SK-N-SH (cell line): ENCODE data around the gene LRSAM1. TPM values are rescaled to one million over a fixed set of nuclear protein-coding genes. Genes with fewer than 3 reads are reported as not detected.

ENCODE experiments used
- CTCF ChIA-PET: fragments of 300-600, 350-600 bp; formaldehyde crosslinking; extraction: SDS; loops from one replicate; lab custom pipeline; 2021; lab: Yijun Ruan, JAX
- POLR2A ChIA-PET: fragments of 350-600 bp; sonication (Branson Sonifier 250); formaldehyde crosslinking; extraction: SDS; loops from one replicate; lab custom pipeline; 2020; ENCODE audit warnings: antibody characterized with exemption, inconsistent platforms; lab: Yijun Ruan, JAX
- DNase-seq: peaks from one replicate; pipeline ENCODE4 v3.0.0; 2012
- H2AFZ ChIP-seq: fragments of 200-600 bp; sonication (generic); 2 replicates; pipeline ENCODE4 v1.8.1; 2016; ENCODE audit warnings: antibody characterized with exemption, mild to moderate bottlenecking, low read depth
- H3F3A ChIP-seq: fragments of 200-600 bp; sonication (generic); replicated peaks from 2 replicates; pipeline ENCODE3; 2016; ENCODE audit warnings: antibody characterized with exemption, mild to moderate bottlenecking; ENCODE audit not compliant: insufficient read depth
- H3K27ac ChIP-seq, 2 experiments: fragments of 200-500 bp in 1 of 2; fragments of 200-600 bp in 1 of 2; sonication (Bioruptor generic) in 1 of 2; sonication (generic), shearing (Covaris generic) in 1 of 2; 2 replicates each; pipeline versions ENCODE4 v1.5.1 to v1.6.1; 2014 to 2016; ENCODE audit warnings: low read depth in 2 of 2, inconsistent platforms in 1 of 2, low read length in 1 of 2, mild to moderate bottlenecking in 1 of 2, mixed read lengths in 1 of 2
- H3K27me3 ChIP-seq: fragments of 200-600 bp; sonication (generic), shearing (Covaris generic); 2 replicates; pipeline ENCODE4 v1.6.1; 2016; ENCODE audit warnings: mixed run types; ENCODE audit not compliant: insufficient read depth
- H3K36me3 ChIP-seq, 2 experiments: fragments of 200-500 bp in 1 of 2; fragments of 200-600 bp in 1 of 2; sonication (Bioruptor generic) in 1 of 2; sonication (generic) in 1 of 2; replicated peaks in 1 of 2; 2 replicates each; pipeline versions ENCODE3 to v1.5.1; 2014 to 2016; ENCODE audit warnings: low read length in 1 of 2, mild to moderate bottlenecking in 1 of 2; ENCODE audit not compliant: insufficient read depth in 2 of 2, control insufficient read depth in 1 of 2
- H3K4me1 ChIP-seq, 2 experiments: fragments of 200-500 bp in 1 of 2; fragments of 200-600 bp in 1 of 2; sonication (Bioruptor generic) in 1 of 2; sonication (generic), shearing (Covaris generic) in 1 of 2; 2 replicates each; pipeline versions ENCODE4 v1.5.1 to v1.6.1; 2014 to 2016; ENCODE audit warnings: low read depth in 1 of 2, low read length in 1 of 2, mixed run types in 1 of 2; ENCODE audit not compliant: insufficient read depth in 2 of 2, control insufficient read depth in 1 of 2
- H3K4me2 ChIP-seq: fragments of 200-600 bp; sonication (generic), shearing (Covaris generic); 2 replicates; pipeline ENCODE4 v1.6.1; 2017; ENCODE audit warnings: mixed run types
- H3K4me3 ChIP-seq, 2 experiments: fragments of 200-500 bp in 1 of 2; fragments of 200-600 bp in 1 of 2; sonication (Bioruptor generic) in 1 of 2; sonication (generic), shearing (Covaris generic) in 1 of 2; 2 replicates each; pipeline versions ENCODE4 v1.5.1 to v1.8.1; 2014 to 2016; ENCODE audit warnings: low read depth in 2 of 2, inconsistent platforms in 1 of 2, low read length in 1 of 2, mild to moderate bottlenecking in 1 of 2, mixed read lengths in 1 of 2, moderate library complexity in 1 of 2
- H3K79me2 ChIP-seq: fragments of 200-600 bp; sonication (generic); 2 replicates; pipeline ENCODE4 v1.8.1; 2017; ENCODE audit warnings: mild to moderate bottlenecking; ENCODE audit not compliant: insufficient read depth
- H3K9ac ChIP-seq: fragments of 200-600 bp; sonication (generic); 2 replicates; pipeline ENCODE4 v1.6.1; 2017; ENCODE audit warnings: mixed run types
- H3K9me2 ChIP-seq: fragments of 200-600 bp; sonication (generic); 2 replicates; pipeline ENCODE4 v1.6.1; 2017; ENCODE audit warnings: mixed run types
- H3K9me3 ChIP-seq: fragments of 200-600 bp; sonication (generic); 2 replicates; pipeline ENCODE4 v1.6.1; 2017; ENCODE audit warnings: mixed run types, mild to moderate bottlenecking, moderate library complexity
- H4K20me1 ChIP-seq: fragments of 200-600 bp; sonication (generic); 2 replicates; pipeline ENCODE4 v1.6.1; 2017; ENCODE audit warnings: mild to moderate bottlenecking, mixed run types; ENCODE audit not compliant: insufficient read depth
- CHD2 ChIP-seq: fragments of 150-350 bp; IDR thresholded peaks from 2 replicates; pipeline ENCODE4 v1.6.1; 2018; ENCODE audit warnings: low read length; ENCODE audit not compliant: partially characterized antibody
- ELF1 ChIP-seq: IDR thresholded peaks from 2 replicates; pipeline ENCODE4 v1.4.0; 2012
- FOSL2 ChIP-seq: IDR thresholded peaks from 2 replicates; pipeline ENCODE4 v1.4.0; 2012; ENCODE audit warnings: low read depth, mild to moderate bottlenecking, moderate library complexity, borderline replicate concordance
- FOXJ3 ChIP-seq: sonication (generic); formaldehyde crosslinking; IDR thresholded peaks from 2 replicates; pipeline ENCODE4 v1.5.1; 2020; ENCODE audit warnings: mild to moderate bottlenecking, missing genetic modification reagents
- GATA2 ChIP-seq: sonication (generic); formaldehyde crosslinking; IDR thresholded peaks from 2 replicates; pipeline ENCODE4 v1.5.0; 2020; ENCODE audit warnings: mild to moderate bottlenecking, missing genetic modification reagents
- JUND ChIP-seq: IDR thresholded peaks from 2 replicates; pipeline ENCODE4 v1.4.0; 2012
- MXI1 ChIP-seq: IDR thresholded peaks from 2 replicates; pipeline ENCODE4 v1.6.1; 2012; ENCODE audit warnings: mild to moderate bottlenecking, low read depth, low read length, improper control_type of control experiment
- NRF1 ChIP-seq: IDR thresholded peaks from 2 replicates; pipeline ENCODE4 v1.6.1; 2012; ENCODE audit warnings: low read depth, mild to moderate bottlenecking, low read length
- PBX3 ChIP-seq: IDR thresholded peaks from 2 replicates; pipeline ENCODE4; 2012
- POLR2AphosphoS5 ChIP-seq: IDR thresholded peaks from 2 replicates; pipeline ENCODE4 v1.6.1; 2012; ENCODE audit warnings: low read depth, low read length
- RFX5 ChIP-seq: IDR thresholded peaks from 2 replicates; pipeline ENCODE4 v1.6.1; 2012; ENCODE audit warnings: mild to moderate bottlenecking, improper control_type of control experiment, low read length
- SIN3A ChIP-seq: IDR thresholded peaks from 2 replicates; pipeline ENCODE4 v1.6.1; 2012; ENCODE audit warnings: low read depth, mild to moderate bottlenecking, low read length, moderate library complexity, borderline replicate concordance
- SMC3 ChIP-seq: IDR thresholded peaks from 2 replicates; pipeline ENCODE4 v1.6.1; 2012; ENCODE audit warnings: low read depth, low read length, improper control_type of control experiment
- TCF12 ChIP-seq: IDR thresholded peaks from 2 replicates; pipeline ENCODE4 v1.4.0; 2012
- TEAD4 ChIP-seq: IDR thresholded peaks from 2 replicates; pipeline ENCODE4 v1.4.0; 2012; ENCODE audit warnings: mild to moderate bottlenecking, borderline replicate concordance; ENCODE audit not compliant: insufficient read depth
- USF1 ChIP-seq: IDR thresholded peaks from 2 replicates; pipeline ENCODE4 v1.4.0; 2012; ENCODE audit warnings: low read depth, borderline replicate concordance
- ZBTB33 ChIP-seq: IDR thresholded peaks from 2 replicates; pipeline ENCODE4 v1.4.0; 2012; ENCODE audit warnings: low read depth, borderline replicate concordance
- WGBS: methylation state at CpG from one replicate; pipeline ENCODE4 v1.1.6; 2017; ENCODE audit warnings: low lambda C conversion rate; 5-methylcytosine and 5-hydroxymethylcytosine counted together
- polyA plus RNA-seq, 3 experiments: library from polyadenylated mRNA; depleted of rRNA; stranded (reverse); fragments of >200 nt; gene quantifications; 2 replicates each; pipeline ENCODE4 v1.2.3, GENCODE V29; 2012
- TF ChIP-seq, protein P1 (sequence below): fragments of 200-600 bp; sonication (generic); IDR thresholded peaks from 2 replicates; pipeline ENCODE4 v1.6.1; 2017; ENCODE audit warnings: antibody characterized with exemption, mild to moderate bottlenecking, moderate library complexity

Gene LRSAM1
- polyA plus RNA-seq, 1 of the 3 experiments (the other 2 are of a cell fraction), result 8.0 TPM

- H3K4me1 ChIP-seq, result peaks cover 7 to 18% of the 10 kb centered on the region in 2 experiments; a peak in 3 of 4 replicates
- H3K36me3 ChIP-seq, result peaks cover 6 to 9% of the 10 kb centered on the region in 2 experiments
- peak overlapping the region; percentile 93 for H2AFZ ChIP-seq
- peaks cover 10% of the 10 kb centered on the region; the same call in 1 of the 2 replicates for H4K20me1 ChIP-seq
- no peaks in the 10 kb centered on the region for H3K9me2 ChIP-seq
- POLR2A ChIA-PET, result interaction anchor here (1.0 to 2.2 kb wide), 5 partner anchors 8 to 362 kb away, joined by 3 to 12 read pairs (median 4); partner anchors contain the start of genes CDK9 and SLC2A8
- H3K79me2 ChIP-seq, result peaks cover 62% of the 10 kb centered on the region
- peak overlapping the region; percentile 72 for H3K9ac ChIP-seq
- peak overlapping the region; percentile 90 to 97 for H3K4me3 ChIP-seq
- H3K27ac ChIP-seq, result peak overlapping the region; percentile 82 to 98
- H3K9me3 ChIP-seq, result no peaks in the 10 kb centered on the region
- 4% methylated on average over 9 of the region's 9 CpGs for WGBS
- peaks cover 4% of the 10 kb centered on the region for H3F3A ChIP-seq
- CTCF ChIA-PET, result interaction anchor here (0.9 to 1.7 kb wide), 3 partner anchors 13 to 209 kb away, joined by 3 to 5 read pairs (median 3); no protein-coding TSS in a partner anchor
- no peak for DNase-seq
- H3K4me2 ChIP-seq, result peak overlapping the region; percentile 91
- H3K27me3 ChIP-seq, result no peaks in the 10 kb centered on the region
- TF ChIP-seq POLR2AphosphoS5 (no peak), SIN3A (no peak), JUND (no peak), TCF12 (no peak), PBX3 (no peak), GATA2 (CRISPR knock-in tag) (no peak), ELF1 (no peak), SMC3 (no peak), FOSL2 (no peak), FOXJ3 (CRISPR knock-in tag) (no peak), NRF1 (no peak), CHD2 (no peak)
- TF ChIP-seq, protein P1, sequence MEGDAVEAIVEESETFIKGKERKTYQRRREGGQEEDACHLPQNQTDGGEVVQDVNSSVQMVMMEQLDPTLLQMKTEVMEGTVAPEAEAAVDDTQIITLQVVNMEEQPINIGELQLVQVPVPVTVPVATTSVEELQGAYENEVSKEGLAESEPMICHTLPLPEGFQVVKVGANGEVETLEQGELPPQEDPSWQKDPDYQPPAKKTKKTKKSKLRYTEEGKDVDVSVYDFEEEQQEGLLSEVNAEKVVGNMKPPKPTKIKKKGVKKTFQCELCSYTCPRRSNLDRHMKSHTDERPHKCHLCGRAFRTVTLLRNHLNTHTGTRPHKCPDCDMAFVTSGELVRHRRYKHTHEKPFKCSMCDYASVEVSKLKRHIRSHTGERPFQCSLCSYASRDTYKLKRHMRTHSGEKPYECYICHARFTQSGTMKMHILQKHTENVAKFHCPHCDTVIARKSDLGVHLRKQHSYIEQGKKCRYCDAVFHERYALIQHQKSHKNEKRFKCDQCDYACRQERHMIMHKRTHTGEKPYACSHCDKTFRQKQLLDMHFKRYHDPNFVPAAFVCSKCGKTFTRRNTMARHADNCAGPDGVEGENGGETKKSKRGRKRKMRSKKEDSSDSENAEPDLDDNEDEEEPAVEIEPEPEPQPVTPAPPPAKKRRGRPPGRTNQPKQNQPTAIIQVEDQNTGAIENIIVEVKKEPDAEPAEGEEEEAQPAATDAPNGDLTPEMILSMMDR, result no peak
These were observed 27.8 kb upstream of the LRSAM1 start for GRCh38 chr9:127423476-127423933.

- ChIA-PET CTCF (interaction anchor here (0.9 to 1.7 kb wide), 3 partner anchors 13 to 209 kb away, joined by 3 to 5 read pairs (median 3); no protein-coding TSS in a partner anchor), POLR2A (interaction anchor here (1.0 to 2.2 kb wide), 5 partner anchors 9 to 361 kb away, joined by 3 to 12 read pairs (median 4); partner anchors contain the start of genes CDK9 and SLC2A8)
- Histone ChIP-seq H3K36me3 (peaks cover 9 to 12% of the 10 kb centered on the region in 2 experiments), H3K9me2 (no peaks in the 10 kb centered on the region), H3K27me3 (no peaks in the 10 kb centered on the region), H4K20me1 (peaks cover 10% of the 10 kb centered on the region; the same call in 1 of the 2 replicates), H3K9me3 (no peaks in the 10 kb centered on the region), H3F3A (peaks cover 4% of the 10 kb centered on the region), H3K79me2 (peaks cover 67% of the 10 kb centered on the region), H3K4me3 (peak within 1 kb of the TSS; percentile 90 to 97), H3K4me1 (peaks cover 7 to 18% of the 10 kb centered on the region in 2 experiments; a peak in 3 of 4 replicates), H3K4me2 (peak within 1 kb of the TSS; percentile 91), H3K9ac (peak within 1 kb of the TSS; percentile 72), H2AFZ (peak within 1 kb of the TSS; percentile 93), H3K27ac (peak within 1 kb of the TSS; percentile 82 to 98)
- under 1% methylated on average over 36 of the region's 54 CpGs for WGBS
- DNase-seq, result peak; percentile 95
- TF ChIP-seq, protein P1, result no peak
- 0 out of 2 replicates have a peak, but pooled peaks have one; percentile 16 for TF ChIP-seq USF1
- no peak for TF ChIP-seq RFX5
- TF ChIP-seq MXI1, result peak; percentile 70; the same call in 1 of the 2 replicates
- no peak for TF ChIP-seq TCF12
- TF ChIP-seq JUND, result no peak
- peak; percentile 87; the same call in 1 of the 2 replicates for TF ChIP-seq ZBTB33
- 0 out of 2 replicates have a peak, but pooled peaks have one; percentile 5 for TF ChIP-seq TEAD4
These were observed 27.2 kb upstream of the LRSAM1 start, which contains the start of gene ZNF79 for GRCh38 chr9:127423934-127424675. Gene ZNF79, plus strand, starts transcription at chr9:127424382. Its CDS starts 406 bp downstream, at chr9:127424788.
